Astrocyte of the cerebellum (primary cell): Measurements from ENCODE around the gene C3orf70.

Experiments used
- DNase-seq: peaks from one replicate; pipeline ENCODE4 v3.0.0-alpha.2; 2011; ENCODE audit warnings: low read depth
- H3K4me3 ChIP-seq: 2 replicates; pipeline ENCODE4 v1.5.1; 2011; ENCODE audit warnings: mild to moderate bottlenecking, low read depth, low read length, moderate library complexity
- CTCF ChIP-seq: IDR thresholded peaks from 2 replicates; pipeline ENCODE4 v1.5.1; 2012; ENCODE audit warnings: low read length, low read depth, moderate library complexity, mild to moderate bottlenecking; ENCODE audit errors: missing control alignments
- in situ Hi-C: cut with HindIII; loops from 2 replicates; pipeline ENCODE4 v1.10.0; 2017; ENCODE audit warnings: low sequenced_read_pairs

Gene C3orf70

GRCh38 chr3:185071287-185071800, 81.5 kb downstream of the C3orf70 start:
- no peak for TF ChIP-seq CTCF
- in situ Hi-C loops: no loop called here
- no peak overlapping the region for H3K4me3 ChIP-seq
- DNase-seq: no peak

GRCh38 chr3:185070491-185071286, 82.2 kb downstream of the C3orf70 start:
- in situ Hi-C loops: no loop called here
- no peak for DNase-seq
- H3K4me3 ChIP-seq: no peak overlapping the region
- peak; percentile 29 for TF ChIP-seq CTCF

DNA sequence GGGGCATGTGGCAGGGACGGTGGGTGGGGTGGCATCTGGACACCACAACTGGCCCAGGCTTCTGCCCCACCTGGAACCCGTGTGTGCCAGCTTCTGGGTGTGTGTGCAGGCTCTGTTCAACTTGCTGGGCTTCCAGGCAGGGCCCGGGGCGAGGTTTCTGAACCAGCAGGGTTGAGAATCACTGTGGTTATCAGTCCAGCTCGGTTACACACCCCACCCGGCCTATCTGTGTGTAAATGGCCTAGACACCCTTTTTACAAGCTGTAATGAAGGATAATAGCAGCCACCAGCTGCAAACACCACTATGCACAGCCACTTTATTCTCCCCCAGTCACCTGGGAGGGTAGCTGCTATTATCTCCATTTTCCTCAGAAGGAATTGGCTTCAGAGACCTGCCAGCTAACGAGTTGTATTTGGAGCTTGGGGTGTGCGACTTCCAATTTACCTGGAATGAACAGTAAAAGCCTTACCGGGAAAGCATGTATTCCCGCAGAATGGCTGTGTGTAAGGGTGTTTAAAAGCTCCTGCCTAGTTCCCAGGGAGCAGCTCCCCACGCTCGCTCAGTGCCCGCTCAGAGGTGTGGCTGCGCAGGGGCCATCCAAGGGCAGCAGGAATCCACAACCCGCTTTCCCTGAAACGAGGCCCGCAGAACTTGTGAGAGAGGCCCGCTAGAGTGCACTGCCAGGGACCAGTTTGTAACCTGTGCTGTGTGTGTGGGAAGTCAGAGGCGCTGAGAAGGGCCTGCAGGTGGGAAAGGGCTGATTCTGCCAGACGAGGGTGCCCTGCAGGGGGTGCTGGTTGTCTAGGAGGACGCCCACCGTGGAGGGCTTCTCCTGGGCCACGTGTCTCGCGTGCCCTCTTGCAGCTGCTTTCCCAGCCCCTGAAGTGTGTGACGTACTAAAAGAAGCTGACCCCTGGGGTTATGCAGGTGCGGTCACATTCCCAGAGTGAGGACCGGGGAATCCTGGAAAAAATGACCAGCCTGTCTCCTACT, 83.5 kb downstream of the C3orf70 start:
- in situ Hi-C loops: no loop called here
- TF ChIP-seq CTCF: no peak
- no peak for DNase-seq
- no peak overlapping the region for H3K4me3 ChIP-seq

- in situ Hi-C loops: no loop called here
- no peak for TF ChIP-seq CTCF
- no peak overlapping the region for H3K4me3 ChIP-seq
Observed at GRCh38 chr3:185067173-185067572, 85.7 kb downstream of the C3orf70 start.

GRCh38 chr3:185066251-185066650, 86.6 kb downstream of the C3orf70 start:
- no peak for DNase-seq
- in situ Hi-C loops: no loop called here
- TF ChIP-seq CTCF: no peak
- H3K4me3 ChIP-seq: no peak overlapping the region

More at GRCh38 chr3:185067173-185067572, 85.7 kb downstream of the C3orf70 start:
- DNase-seq: no peak

- in situ Hi-C loops: no loop called here
- DNase-seq: no peak
- no peak for TF ChIP-seq CTCF
- H3K4me3 ChIP-seq: no peak overlapping the region
Observed at GRCh38 chr3:185065059-185065458, 87.8 kb downstream of the C3orf70 start.
